Mucosa of rectum (tissue), 2 donors: ENCODE data around the gene CHST15.
A peak's percentile ranks its signal among the peaks of the same experiment; 100 is the strongest.

Source experiments
- H3K27ac ChIP-seq, 2 donors: one replicate each; pipeline ENCODE4 v1.7.0; 2013; ENCODE audit warnings: inconsistent platforms in 2 of 2, low read depth in 2 of 2, low read length in 2 of 2
- H3K27me3 ChIP-seq, 2 donors: one replicate each; pipeline ENCODE4 v1.7.0; 2013; ENCODE audit warnings: low read length in 2 of 2; ENCODE audit not compliant: control insufficient read depth in 2 of 2, insufficient read depth in 2 of 2
- H3K36me3 ChIP-seq, 2 donors: one replicate each; pipeline ENCODE4 v1.7.0; 2013; ENCODE audit warnings: low read length in 2 of 2; ENCODE audit not compliant: control insufficient read depth in 2 of 2, insufficient read depth in 2 of 2
- H3K4me1 ChIP-seq, 2 donors: one replicate each; pipeline ENCODE4 v1.7.0; 2013; ENCODE audit warnings: low read length in 2 of 2, mild to moderate bottlenecking in 1 of 2; ENCODE audit not compliant: control insufficient read depth in 2 of 2, insufficient read depth in 2 of 2
- H3K4me3 ChIP-seq, 2 donors: one replicate each; pipeline ENCODE4 v1.7.0; 2013; ENCODE audit warnings: low read length in 2 of 2
- H3K9ac ChIP-seq, 2 donors: one replicate each; pipeline ENCODE4 v1.7.0; 2013; ENCODE audit warnings: low read length in 2 of 2, low read depth in 1 of 2, mild to moderate bottlenecking in 1 of 2
- H3K9me3 ChIP-seq, 2 donors: one replicate each; pipeline ENCODE4 v1.7.0; 2013; ENCODE audit warnings: low read length in 2 of 2; ENCODE audit not compliant: control insufficient read depth in 2 of 2
- donor health status: healthy.
- donor health status: Normal muscosa, but diverticular disease.

CHST15 gene

DNA sequence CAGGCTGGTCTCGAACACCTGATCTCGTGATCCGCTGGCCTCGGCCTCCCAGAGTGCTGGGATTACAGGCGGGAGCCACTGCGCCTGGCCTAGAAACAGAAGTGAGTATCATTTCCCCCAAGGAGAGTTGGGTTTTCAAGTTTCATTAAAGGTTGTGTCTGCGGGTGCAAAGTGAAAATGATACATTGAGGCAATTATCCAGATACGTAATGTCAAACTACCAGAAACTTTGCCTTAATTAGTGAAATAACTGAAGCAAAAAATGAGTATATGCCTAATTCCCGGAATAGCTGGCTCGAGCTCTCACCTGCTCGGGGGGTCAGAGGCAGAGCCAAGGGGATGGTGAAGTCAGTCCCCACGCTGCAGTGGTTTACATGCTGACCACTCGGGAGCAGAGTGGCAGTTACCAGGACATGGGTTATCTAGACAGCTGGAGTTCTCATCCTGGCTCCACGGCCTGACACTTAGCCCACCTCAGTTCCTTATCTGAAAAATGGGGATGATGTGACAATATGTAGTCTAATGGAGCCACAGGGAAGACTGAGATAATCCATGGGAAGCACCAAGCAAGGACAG lies 25.5 kb downstream of the CHST15 start:
- H3K4me3 ChIP-seq: no peak overlapping the region
- H3K4me1 ChIP-seq: peaks cover 13 to 22% of the 10 kb centered on the region in 2 donors
- peak overlapping the region in 1 of 2 donors; percentile 26 for H3K27ac ChIP-seq

GRCh38 chr10:124066781-124067714 lies 26.4 kb downstream of the CHST15 start:
- peaks cover 5 to 10% of the 10 kb centered on the region in 2 donors for H3K27me3 ChIP-seq
- no peaks in the 10 kb centered on the region for H3K36me3 ChIP-seq
- H3K4me1 ChIP-seq: peaks cover 13 to 25% of the 10 kb centered on the region in 2 donors
- H3K9me3 ChIP-seq: no peaks in the 10 kb centered on the region
- H3K4me3 ChIP-seq: no peak overlapping the region
- H3K9ac ChIP-seq: no peak overlapping the region
- H3K27ac ChIP-seq: peak overlapping the region in 1 of 2 donors; percentile 32

More for the DNA sequence above, 25.5 kb downstream of the CHST15 start:
- Histone ChIP-seq H3K9me3 (no peaks in the 10 kb centered on the region), H3K27me3 (peaks cover 5 to 6% of the 10 kb centered on the region in 2 donors), H3K36me3 (no peaks in the 10 kb centered on the region), H3K9ac (no peak overlapping the region)

GRCh38 chr10:124066126-124066700 lies 27.2 kb downstream of the CHST15 start:
- Histone ChIP-seq H3K4me1 (peaks cover 13 to 25% of the 10 kb centered on the region in 2 donors), H3K9ac (no peak overlapping the region), H3K4me3 (no peak overlapping the region), H3K27me3 (peaks cover 5 to 10% of the 10 kb centered on the region in 2 donors), H3K36me3 (no peaks in the 10 kb centered on the region), H3K9me3 (no peaks in the 10 kb centered on the region), H3K27ac (peak overlapping the region in 1 of 2 donors; percentile 32)

DNA sequence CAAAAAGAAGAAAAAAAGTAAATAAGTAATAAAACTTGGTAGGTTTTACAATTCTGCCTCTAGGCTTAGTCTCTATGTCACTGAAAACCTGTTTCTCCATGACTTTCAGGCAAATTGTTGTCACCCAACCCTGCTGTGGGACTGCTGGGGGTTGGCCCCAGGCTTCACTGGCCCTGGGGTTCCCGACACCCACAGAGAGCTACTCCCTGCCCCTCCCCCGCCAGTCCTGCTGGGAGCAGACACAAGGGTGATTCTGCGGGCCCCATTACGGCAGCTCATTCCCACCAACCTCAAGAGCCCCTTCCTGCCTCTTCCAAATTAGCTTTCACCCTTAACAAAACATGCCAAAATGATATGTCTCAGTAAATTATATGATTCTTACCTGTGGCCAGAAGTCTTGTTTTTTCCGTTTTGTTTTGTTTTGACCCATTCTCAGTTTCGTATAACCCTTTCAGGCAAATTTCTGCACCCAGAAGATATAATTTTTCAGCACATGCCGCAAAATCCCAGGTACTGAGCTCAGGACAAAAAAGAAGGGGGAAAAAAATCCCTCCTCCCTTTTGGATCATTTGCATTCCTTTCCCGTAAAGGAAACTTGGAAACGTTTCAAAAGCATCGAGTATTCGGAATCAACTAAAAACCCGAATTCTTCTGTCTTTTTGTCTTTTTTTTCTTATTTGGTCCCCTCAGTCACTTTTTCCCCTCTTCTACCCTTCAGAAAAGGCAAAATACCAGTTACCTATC lies 27.8 kb downstream of the CHST15 start:
- no peak overlapping the region for H3K4me3 ChIP-seq
- H3K27ac ChIP-seq: peak overlapping the region in 1 of 2 donors; percentile 63
- peaks cover 5 to 10% of the 10 kb centered on the region in 2 donors for H3K27me3 ChIP-seq
- H3K9ac ChIP-seq: no peak overlapping the region
- peaks cover 13 to 25% of the 10 kb centered on the region in 2 donors for H3K4me1 ChIP-seq
- no peaks in the 10 kb centered on the region for H3K36me3 ChIP-seq
- no peaks in the 10 kb centered on the region for H3K9me3 ChIP-seq

- peak overlapping the region; percentile 16 to 63 for H3K27ac ChIP-seq
- peaks cover 13 to 25% of the 10 kb centered on the region in 2 donors for H3K4me1 ChIP-seq
- H3K4me3 ChIP-seq: no peak overlapping the region
- no peaks in the 10 kb centered on the region for H3K9me3 ChIP-seq
- peaks cover 5 to 10% of the 10 kb centered on the region in 2 donors for H3K27me3 ChIP-seq
- no peaks in the 10 kb centered on the region for H3K36me3 ChIP-seq
- peak overlapping the region in 1 of 2 donors; percentile 47 for H3K9ac ChIP-seq
Measured at GRCh38 chr10:124064676-124065075, 28.7 kb downstream of the CHST15 start.

DNA sequence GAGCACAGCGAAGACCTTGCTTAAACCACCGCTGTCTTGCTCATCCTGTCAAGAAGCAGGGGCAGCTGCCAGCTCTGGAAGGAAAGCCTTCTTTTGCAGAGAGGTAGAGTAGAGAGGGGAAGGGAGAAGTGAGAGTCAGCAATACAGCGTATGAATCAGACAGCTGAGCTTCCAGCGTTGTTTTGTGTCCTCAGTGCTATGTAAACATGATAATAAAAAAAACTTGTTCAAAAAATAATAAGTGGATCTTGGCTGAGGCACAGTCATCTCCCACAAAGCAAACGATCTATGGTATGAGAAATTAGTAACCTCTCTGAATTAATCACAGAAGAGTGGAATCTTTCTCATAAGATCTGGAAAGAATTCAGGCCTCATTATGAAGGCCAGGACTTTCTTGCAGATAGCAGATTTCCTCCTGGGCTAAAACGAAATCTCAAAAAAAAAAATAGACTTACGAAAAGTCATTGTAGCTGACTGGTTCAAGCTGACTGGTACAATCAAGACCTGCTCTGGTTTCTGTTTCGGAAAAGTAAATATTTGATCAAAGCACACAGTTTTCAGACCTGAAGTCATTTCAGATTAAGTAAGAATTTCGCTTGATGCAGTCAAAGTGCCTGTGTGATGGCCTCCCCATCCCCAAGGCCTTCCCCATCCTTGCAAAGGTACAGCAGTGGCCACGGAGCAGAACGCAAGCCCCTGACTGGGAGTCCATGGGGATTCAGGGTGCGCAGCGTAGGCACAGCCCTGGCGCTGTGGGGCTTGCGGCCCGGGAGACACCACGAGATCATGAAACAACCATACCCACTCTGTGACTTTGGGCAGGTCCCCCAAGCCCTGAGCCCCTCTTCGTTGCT lies 29.4 kb downstream of the CHST15 start:
- Histone ChIP-seq H3K4me3 (no peak overlapping the region), H3K9me3 (no peaks in the 10 kb centered on the region), H3K27ac (peak overlapping the region; percentile 16 to 63), H3K9ac (peak overlapping the region in 1 of 2 donors; percentile 19), H3K4me1 (peaks cover 13 to 25% of the 10 kb centered on the region in 2 donors), H3K36me3 (no peaks in the 10 kb centered on the region), H3K27me3 (peaks cover 5 to 10% of the 10 kb centered on the region in 2 donors)

- Histone ChIP-seq H3K4me1 (peaks cover 13 to 22% of the 10 kb centered on the region in 2 donors), H3K27me3 (peaks cover 5 to 10% of the 10 kb centered on the region in 2 donors), H3K4me3 (no peak overlapping the region), H3K27ac (no peak overlapping the region), H3K36me3 (no peaks in the 10 kb centered on the region), H3K9ac (no peak overlapping the region), H3K9me3 (no peaks in the 10 kb centered on the region)
Measured at GRCh38 chr10:124062390-124062789, 31.0 kb downstream of the CHST15 start.

DNA sequence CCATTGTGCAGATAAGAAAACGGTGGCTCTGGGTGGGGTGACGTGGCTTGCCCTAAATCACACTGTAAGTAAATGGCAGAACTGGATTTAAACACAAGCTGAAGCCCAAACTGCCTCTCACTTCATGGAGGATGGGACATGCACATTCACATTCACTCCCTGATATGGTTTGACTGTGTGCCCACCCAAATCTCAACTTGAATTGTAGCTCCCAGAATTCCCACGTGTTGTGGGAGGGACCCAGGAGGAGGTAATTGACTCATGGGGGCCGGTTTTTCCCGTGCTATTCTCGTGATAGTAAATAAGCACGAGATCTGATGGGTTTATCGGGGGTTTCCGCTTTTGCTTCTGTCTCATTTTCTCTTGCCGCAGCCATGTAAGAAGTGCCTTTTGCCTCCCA lies 32.4 kb downstream of the CHST15 start:
- no peak overlapping the region for H3K27ac ChIP-seq
- no peak overlapping the region for H3K4me3 ChIP-seq
- no peak overlapping the region for H3K9ac ChIP-seq
- H3K36me3 ChIP-seq: no peaks in the 10 kb centered on the region
- peaks cover 3 to 8% of the 10 kb centered on the region in 2 donors for H3K27me3 ChIP-seq
- no peaks in the 10 kb centered on the region for H3K9me3 ChIP-seq
- H3K4me1 ChIP-seq: peaks cover 10 to 13% of the 10 kb centered on the region in 2 donors

GRCh38 chr10:124060148-124060720 lies 33.2 kb downstream of the CHST15 start:
- H3K9ac ChIP-seq: no peak overlapping the region
- peaks cover 8 to 9% of the 10 kb centered on the region in 2 donors for H3K4me1 ChIP-seq

More at GRCh38 chr10:124060148-124060720, 33.2 kb downstream of the CHST15 start:
- Histone ChIP-seq H3K27ac (no peak overlapping the region), H3K9me3 (no peaks in the 10 kb centered on the region), H3K36me3 (no peaks in the 10 kb centered on the region), H3K4me3 (no peak overlapping the region), H3K27me3 (peaks cover 0 to 5% of the 10 kb centered on the region in 2 donors)
